Cardiac muscle cell (in vitro differentiated cells and primary cell): ENCODE data around the gene DHX15. TPM values are rescaled to one million over a fixed set of nuclear protein-coding genes. Genes with fewer than 3 reads are reported as not detected.

ENCODE experiments used
- DNase-seq, 2 donors: peaks; one replicate each; pipeline versions ENCODE4 v3.0.0 to v3.0.0-alpha.2; 2010 to 2017; ENCODE audit warnings: low read depth in 1 of 2, low spot score in 1 of 2
- H3K27ac ChIP-seq: fragments of 200-600 bp; sonication (generic); 2 replicates; pipeline ENCODE4 v1.5.1; 2016
- H3K27me3 ChIP-seq: fragments of 200-600 bp; sonication (generic); 2 replicates; pipeline ENCODE4 v1.6.0; 2016; ENCODE audit warnings: control low read depth
- H3K36me3 ChIP-seq: fragments of 200-600 bp; sonication (generic); 2 replicates; pipeline ENCODE4 v1.5.1; 2016; ENCODE audit warnings: control low read depth
- H3K4me1 ChIP-seq: fragments of 200-600 bp; sonication (generic); 2 replicates; pipeline ENCODE4 v1.8.1; 2017; ENCODE audit warnings: low read depth, mild to moderate bottlenecking, mixed run types
- H3K4me3 ChIP-seq: fragments of 200-600 bp; sonication (generic); 2 replicates; pipeline ENCODE4 v1.5.1; 2016; ENCODE audit warnings: mild to moderate bottlenecking
- H3K9me3 ChIP-seq: fragments of 200-600 bp; sonication (generic); 2 replicates; pipeline ENCODE4 v1.5.1; 2017; ENCODE audit warnings: low read depth, mild to moderate bottlenecking, control low read depth
- polyA plus RNA-seq: library from polyadenylated mRNA; unstranded; fragments of >200 nt; fragmentation: Nextera tagmentation; extraction: Ambion mirVana; gene quantifications from 2 replicates; pipeline ENCODE4 v1.2.1, GENCODE V29; 2016
- total RNA-seq: library from RNA; depleted of rRNA; stranded (reverse); fragments of >200 nt; gene quantifications from 2 replicates; pipeline ENCODE4 v1.2.3, GENCODE V29; 2016
- TF ChIP-seq, protein P1 (sequence below): IDR thresholded peaks from 2 replicates; pipeline ENCODE4 v1.5.1; 2012; ENCODE audit warnings: low read depth, mild to moderate bottlenecking, low read length

Gene DHX15
- total and polyA plus RNA-seq, 2 experiments from 2014 or later: 78.4 to 109 TPM

DNA sequence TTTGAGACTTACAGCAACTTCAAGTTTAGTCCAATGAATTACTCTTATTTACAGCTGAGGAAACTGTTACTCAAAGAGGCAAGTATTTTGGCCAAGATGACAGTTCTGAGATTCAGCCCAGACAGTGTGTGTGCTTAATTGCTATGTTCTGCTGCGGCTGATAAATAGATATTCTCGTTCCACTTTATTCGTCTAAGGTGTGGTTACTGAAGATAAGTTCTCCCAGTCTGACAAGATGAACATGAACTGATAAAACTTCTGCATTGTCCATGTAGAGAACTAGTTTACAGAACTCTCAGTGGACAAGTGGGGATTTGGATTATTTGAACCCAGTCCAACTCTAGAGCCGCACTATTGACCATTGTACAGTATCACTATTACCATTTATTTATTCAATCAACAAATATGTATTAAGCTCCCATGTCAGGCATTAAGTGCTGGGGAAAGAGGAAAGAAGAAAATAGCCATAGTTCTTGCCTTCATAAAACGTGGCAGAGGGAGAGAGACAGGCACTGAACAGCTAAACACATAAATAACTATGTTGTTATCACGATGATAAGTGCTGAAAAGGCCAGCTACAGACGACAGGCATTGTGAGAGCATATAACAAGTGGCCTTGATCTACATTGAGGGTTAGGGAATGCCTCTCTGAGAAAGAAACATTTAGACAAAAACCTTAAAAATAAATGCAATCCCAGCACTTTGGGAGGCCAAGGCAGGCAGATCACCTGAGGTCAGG, 4.0 kb upstream of the DHX15 start:
- H3K9me3 ChIP-seq: no peaks in the 10 kb centered on the region
- H3K4me3 ChIP-seq: no peak overlapping the region
- H3K4me1 ChIP-seq: peaks cover 5% of the 10 kb centered on the region
- H3K27me3 ChIP-seq: no peaks in the 10 kb centered on the region
- no peaks in the 10 kb centered on the region for H3K36me3 ChIP-seq
- no peak overlapping the region for H3K27ac ChIP-seq
- DNase-seq: peak in 1 of 2 donors; percentile 53
- TF ChIP-seq, protein P1, sequence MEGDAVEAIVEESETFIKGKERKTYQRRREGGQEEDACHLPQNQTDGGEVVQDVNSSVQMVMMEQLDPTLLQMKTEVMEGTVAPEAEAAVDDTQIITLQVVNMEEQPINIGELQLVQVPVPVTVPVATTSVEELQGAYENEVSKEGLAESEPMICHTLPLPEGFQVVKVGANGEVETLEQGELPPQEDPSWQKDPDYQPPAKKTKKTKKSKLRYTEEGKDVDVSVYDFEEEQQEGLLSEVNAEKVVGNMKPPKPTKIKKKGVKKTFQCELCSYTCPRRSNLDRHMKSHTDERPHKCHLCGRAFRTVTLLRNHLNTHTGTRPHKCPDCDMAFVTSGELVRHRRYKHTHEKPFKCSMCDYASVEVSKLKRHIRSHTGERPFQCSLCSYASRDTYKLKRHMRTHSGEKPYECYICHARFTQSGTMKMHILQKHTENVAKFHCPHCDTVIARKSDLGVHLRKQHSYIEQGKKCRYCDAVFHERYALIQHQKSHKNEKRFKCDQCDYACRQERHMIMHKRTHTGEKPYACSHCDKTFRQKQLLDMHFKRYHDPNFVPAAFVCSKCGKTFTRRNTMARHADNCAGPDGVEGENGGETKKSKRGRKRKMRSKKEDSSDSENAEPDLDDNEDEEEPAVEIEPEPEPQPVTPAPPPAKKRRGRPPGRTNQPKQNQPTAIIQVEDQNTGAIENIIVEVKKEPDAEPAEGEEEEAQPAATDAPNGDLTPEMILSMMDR: no peak

DNA sequence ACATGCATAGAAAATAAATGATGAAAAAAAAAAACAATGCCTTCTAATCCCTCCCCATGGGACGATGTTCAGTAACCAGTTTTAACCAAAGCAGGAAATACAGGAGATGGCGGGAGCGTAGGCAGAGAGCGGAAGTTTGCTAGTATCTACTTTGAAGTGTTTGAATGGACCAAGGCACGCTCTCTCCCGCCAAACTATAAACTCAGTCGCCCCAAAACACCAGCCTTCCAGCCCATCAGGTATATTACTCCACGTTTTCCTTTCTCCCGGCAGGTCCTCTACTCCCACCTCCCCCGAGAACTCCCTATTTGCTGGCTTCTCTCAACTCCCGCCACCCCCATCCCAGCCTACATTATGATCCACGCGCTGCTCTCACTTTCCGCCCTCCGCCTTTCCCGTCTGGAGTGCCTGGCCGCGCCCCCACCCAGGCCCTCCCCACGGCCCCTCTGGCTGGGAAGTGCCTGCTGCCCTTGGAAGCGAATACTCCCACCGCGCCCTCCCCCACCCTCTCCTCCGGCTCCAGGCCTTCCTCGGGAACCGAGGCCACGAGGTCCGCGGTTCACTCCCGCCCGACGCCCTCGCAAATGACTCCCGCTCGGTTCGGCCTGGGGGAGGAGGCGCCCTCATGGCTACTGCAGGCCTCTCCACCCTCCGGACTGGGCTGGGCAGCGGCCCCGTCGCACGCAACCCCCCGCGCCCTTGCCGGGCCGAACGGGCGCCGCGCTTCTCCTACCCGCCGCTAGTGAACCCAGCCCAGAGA, 723 bp downstream of the DHX15 start:
- peak overlapping the region; percentile 99 for H3K27ac ChIP-seq
- peaks cover 19% of the 10 kb centered on the region for H3K4me1 ChIP-seq
- no peaks in the 10 kb centered on the region for H3K27me3 ChIP-seq
- no peaks in the 10 kb centered on the region for H3K9me3 ChIP-seq
- H3K4me3 ChIP-seq: peak overlapping the region; percentile 78
- no peaks in the 10 kb centered on the region for H3K36me3 ChIP-seq
- peak; percentile 60 to 71 for DNase-seq
- TF ChIP-seq, protein P1: no peak

DNA sequence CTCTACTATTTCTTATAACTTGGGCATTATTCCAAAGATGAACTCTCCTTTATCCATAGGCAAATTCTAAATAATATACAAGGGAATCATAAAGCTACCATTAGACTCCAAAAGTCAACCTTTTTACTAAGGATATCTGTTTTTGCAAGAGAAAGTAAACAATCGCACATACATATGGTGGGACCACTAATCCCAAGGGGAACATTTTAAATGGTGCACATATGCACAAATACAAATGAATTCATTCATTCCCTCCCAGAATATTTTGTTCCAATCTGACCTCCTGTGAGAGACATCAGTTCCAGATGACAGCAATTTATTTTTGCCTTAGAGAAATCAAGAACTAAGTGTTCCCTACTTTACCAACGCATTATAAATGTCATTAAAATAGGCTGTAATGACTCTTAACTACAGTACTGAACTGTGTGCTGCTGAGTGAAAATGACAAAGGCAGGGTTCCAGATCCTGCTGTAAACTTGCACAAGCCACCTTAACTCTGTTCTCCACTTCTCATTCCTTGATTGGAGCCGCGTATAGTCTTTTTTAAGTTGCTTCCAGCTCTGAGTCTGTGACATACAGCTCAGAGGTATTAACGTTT, 2.0 kb downstream of the DHX15 start:
- Histone ChIP-seq H3K27ac (peak overlapping the region; percentile 24), H3K36me3 (no peaks in the 10 kb centered on the region), H3K4me3 (peak overlapping the region; percentile 78), H3K4me1 (peaks cover 14% of the 10 kb centered on the region), H3K27me3 (no peaks in the 10 kb centered on the region), H3K9me3 (no peaks in the 10 kb centered on the region)
- TF ChIP-seq, protein P1: no peak
- DNase-seq: peak in 1 of 2 donors; percentile 10

DNA sequence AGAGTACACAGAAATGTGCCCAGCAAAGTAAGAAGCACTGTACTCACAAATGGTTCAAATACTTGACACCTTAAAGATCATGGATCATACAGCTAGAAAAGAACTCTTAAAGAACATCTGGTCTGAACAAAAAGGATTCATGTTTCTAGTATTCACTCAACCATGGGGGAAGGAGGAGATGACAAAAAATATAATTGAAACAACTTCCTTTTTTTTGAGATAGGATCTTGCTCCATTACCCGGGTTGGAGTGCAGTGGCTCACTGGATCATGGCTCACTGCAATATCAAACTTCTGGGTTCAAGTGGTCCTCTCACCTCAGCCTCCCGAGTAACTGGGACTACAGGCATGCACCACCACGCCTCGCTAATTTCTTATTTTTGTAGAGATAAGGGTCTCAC, 6.0 kb downstream of the DHX15 start:
- peaks cover 14% of the 10 kb centered on the region for H3K4me1 ChIP-seq
- H3K27me3 ChIP-seq: no peaks in the 10 kb centered on the region
- H3K9me3 ChIP-seq: no peaks in the 10 kb centered on the region
- no peak for DNase-seq
- no peak overlapping the region for H3K27ac ChIP-seq
- no peak overlapping the region for H3K4me3 ChIP-seq
- H3K36me3 ChIP-seq: peaks cover 23% of the 10 kb centered on the region
- TF ChIP-seq, protein P1: no peak

DNA sequence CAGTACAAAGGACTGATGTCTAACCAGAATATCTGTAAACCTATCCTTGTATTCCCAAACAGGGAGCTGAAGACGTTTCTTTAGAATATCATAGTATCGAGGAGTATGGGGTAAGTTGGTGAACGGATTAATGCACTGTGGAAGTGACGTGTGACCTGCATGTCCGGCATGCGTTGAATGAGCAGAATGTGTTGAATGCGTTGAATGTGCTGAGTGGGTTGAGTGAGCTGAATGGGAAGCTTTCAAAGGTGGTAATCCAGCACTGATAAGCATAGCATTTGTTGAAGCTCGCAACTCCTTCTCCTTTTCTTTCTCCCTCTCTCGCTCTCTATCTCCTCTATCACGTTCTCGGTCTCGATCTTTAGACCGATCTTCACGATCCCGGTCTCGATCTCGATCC, 8.1 kb downstream of the DHX15 start:
- TF ChIP-seq, protein P1: no peak
- H3K4me1 ChIP-seq: peaks cover 7% of the 10 kb centered on the region
- no peak for DNase-seq
- H3K36me3 ChIP-seq: peaks cover 33% of the 10 kb centered on the region
- H3K27ac ChIP-seq: no peak overlapping the region
- H3K4me3 ChIP-seq: no peak overlapping the region
- no peaks in the 10 kb centered on the region for H3K9me3 ChIP-seq
- no peaks in the 10 kb centered on the region for H3K27me3 ChIP-seq
